Activated CD8-positive, alpha-beta memory T cell treated with anti-CD3 and anti-CD28 coated beads, Interleukin-2, amount 50 U/mL, for 4 hours (primary cell): ENCODE measurements around the gene ZNF582.

ENCODE experiments used
- DNase-seq: peaks from one replicate; pipeline ENCODE4 v3.0.0-alpha.2; 2020

Gene ZNF582

DNA sequence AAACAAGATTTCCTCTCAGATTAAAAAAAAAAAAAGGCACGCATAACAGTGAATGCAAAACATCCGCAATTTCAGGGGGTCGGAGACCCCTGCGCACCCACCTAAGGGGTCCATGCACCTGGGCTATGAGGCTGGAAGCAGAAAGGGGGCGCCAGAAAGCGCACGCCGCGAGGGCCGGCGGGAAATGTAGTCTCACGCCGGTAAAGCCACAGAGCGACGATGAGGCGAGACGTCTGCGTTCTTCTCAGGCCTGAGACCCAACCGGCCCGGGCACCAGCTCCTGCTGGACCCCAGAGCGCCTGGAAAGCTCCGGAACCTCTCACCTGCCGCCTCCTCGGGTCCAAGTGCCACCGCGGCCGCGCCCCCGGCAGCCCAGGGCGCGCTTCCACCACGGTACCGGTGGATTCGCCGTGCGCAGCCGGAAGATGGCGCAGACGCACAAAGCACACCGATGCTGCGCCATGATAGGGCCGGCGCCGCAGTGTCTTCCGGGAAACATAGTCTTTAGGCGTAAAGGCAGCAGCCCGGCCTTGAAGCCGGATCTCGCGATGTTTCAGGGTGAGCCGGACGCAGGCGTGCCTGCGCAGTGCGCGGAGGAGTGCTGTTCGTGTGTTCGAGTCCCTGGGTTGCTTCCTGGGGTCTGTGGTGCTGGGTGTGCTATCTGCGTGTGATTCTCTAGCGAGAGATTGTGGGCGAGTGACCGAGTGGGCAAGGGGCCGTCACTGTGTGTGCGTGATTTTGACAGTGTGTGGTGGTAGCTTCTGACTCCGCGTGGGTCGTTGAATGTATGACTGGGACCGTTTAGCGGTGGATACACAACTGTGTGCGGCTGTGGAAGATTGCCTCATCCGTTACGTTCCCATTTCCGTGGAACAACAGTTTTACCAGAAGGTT lies at the start of gene ZNF582:
ZNF582 (minus strand) TSS at position 416 of the 894 bp plus-strand sequence. CDS start 1,782 bp downstream, outside the sequence.
- DNase-seq: peak; percentile 90

GRCh38 chr19:56441206-56441792 lies 48.0 kb upstream of the ZNF582 start:
- DNase-seq: no peak

DNA sequence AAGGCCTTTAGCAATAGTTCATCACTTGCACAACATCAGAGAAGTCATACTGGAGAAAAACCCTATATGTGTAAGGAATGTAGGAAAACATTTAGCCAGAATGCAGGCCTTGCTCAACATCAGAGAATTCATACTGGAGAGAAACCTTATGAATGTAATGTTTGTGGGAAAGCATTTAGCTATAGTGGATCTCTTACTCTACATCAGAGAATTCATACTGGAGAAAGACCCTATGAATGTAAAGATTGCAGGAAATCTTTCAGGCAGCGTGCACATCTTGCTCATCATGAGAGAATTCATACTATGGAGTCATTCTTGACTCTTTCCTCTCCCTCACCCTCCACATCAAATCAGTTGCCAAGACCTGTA lies 30.6 kb upstream of the ZNF582 start:
- DNase-seq: no peak

DNA sequence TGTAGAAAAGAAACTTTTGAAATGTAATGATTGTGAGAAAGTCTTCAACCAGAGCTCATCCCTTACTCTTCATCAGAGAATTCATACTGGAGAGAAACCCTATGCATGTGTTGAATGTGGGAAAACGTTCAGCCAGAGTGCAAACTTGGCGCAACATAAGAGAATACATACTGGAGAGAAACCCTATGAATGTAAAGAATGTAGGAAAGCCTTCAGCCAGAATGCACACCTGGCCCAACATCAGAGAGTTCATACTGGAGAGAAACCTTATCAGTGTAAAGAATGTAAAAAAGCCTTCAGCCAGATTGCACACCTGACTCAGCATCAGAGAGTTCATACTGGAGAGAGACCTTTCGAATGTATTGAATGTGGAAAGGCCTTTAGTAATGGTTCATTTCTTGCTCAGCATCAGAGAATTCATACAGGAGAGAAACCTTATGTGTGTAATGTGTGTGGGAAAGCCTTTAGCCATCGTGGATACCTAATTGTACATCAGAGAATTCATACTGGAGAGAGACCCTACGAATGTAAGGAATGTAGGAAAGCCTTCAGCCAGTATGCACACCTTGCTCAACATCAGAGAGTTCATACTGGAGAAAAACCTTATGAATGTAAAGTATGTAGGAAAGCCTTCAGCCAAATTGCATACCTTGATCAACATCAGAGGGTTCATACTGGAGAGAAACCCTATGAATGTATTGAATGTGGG lies 30.1 kb upstream of the ZNF582 start:
- no peak for DNase-seq

DNA sequence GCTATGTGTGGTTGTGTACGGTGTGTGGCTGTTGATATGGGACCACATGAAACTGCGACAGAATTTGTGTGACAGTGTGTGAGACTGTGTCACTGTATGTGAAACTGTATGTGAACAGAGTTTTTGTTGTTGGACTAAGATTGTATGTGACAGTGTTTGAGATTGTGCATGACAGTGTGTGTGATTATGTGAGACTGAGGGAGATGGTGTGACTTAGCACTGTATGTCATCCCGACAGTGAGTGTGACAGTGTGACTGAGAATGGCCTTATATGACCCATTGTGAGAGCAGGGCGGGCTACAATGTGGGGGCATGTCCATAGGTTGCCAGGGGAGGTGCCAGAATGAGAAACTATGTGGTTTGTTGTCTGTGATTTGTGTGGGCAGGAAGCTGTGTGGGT lies 11.7 kb upstream of the ZNF582 start:
- DNase-seq: no peak

- DNase-seq: no peak
These were observed 11.3 kb upstream of the ZNF582 start for GRCh38 chr19:56404705-56405056.

DNA sequence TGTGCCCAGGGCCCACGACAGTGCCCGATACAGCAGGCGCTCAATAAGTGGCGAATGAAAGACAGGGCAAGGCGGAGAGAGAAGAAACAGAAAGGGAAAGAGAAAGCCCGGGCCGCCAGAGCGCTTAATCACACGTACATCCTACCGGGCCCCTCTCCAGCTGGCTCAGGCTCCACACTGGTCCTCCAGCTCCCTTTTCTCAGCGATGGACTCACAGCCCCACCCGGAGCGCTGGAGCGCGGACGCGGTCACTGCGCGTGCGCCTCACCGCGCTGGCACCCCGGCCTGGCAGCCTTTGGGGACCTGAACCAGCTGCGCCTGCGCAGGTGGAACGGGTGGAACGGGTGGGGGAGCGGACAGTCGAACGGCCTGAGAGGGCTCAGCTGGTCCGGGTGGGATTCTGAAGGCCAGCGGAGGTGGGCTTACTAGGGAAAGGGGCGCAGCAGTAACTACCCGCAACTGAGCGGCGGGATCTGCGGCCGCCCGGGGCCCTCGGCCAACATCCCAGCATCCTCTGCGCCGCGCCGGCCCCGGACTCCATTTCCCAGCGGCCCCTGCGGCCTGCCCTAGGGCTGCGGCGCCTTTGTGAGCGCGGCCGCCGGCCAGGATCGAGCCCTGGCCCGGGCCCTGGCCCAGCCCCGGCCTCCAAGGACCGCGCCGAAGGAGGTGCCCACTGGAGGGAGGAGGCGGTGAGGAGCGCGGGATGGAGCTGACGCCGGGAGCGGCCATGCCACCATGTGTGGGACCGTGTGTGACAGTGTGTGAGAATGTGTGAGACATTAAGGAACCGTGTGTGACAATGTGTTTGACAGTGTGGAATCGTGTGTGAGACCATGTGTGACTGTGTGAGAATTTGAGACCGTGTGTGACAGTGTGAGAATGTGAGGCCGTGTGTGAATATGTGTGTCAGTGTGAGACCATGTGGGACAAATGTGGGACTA lies 10.7 kb upstream of the ZNF582 start, which contains the start of gene ZNF583:
ZNF583 (plus strand) TSS at position 569 of the 941 bp plus-strand sequence. CDS start 2,783 bp downstream, outside the sequence.
- DNase-seq: peak; percentile 88

DNA sequence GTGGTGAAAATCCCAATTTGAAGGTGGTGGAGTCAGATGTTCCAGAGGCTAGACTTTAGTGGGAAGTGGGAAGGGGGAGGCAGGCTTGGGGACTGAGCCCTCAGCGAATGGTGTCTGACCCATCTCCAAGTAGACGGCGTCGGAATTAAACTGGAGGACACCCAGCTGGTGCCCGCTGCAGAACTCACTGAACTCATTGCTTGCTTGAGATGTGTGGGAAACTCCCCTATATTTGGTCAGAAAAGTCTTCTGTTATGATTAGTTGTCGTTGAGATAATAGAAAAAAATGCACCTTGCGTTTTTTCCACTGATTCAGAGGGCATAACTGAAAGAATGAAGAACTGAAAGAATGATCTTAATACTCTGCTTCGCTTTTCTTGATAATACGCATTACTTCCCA lies 9.9 kb upstream of the ZNF582 start:
- DNase-seq: no peak

GRCh38 chr19:56400485-56400884 lies 7.2 kb upstream of the ZNF582 start:
- DNase-seq: no peak

GRCh38 chr19:56398809-56399208 lies 5.5 kb upstream of the ZNF582 start:
- no peak for DNase-seq

GRCh38 chr19:56383826-56384605 lies 9.3 kb downstream of the ZNF582 start:
- no peak for DNase-seq

- no peak for DNase-seq
These were observed 16.0 kb downstream of the ZNF582 start for GRCh38 chr19:56377105-56377924.

GRCh38 chr19:56372281-56372680 lies 21.1 kb downstream of the ZNF582 start:
- DNase-seq: no peak

DNA sequence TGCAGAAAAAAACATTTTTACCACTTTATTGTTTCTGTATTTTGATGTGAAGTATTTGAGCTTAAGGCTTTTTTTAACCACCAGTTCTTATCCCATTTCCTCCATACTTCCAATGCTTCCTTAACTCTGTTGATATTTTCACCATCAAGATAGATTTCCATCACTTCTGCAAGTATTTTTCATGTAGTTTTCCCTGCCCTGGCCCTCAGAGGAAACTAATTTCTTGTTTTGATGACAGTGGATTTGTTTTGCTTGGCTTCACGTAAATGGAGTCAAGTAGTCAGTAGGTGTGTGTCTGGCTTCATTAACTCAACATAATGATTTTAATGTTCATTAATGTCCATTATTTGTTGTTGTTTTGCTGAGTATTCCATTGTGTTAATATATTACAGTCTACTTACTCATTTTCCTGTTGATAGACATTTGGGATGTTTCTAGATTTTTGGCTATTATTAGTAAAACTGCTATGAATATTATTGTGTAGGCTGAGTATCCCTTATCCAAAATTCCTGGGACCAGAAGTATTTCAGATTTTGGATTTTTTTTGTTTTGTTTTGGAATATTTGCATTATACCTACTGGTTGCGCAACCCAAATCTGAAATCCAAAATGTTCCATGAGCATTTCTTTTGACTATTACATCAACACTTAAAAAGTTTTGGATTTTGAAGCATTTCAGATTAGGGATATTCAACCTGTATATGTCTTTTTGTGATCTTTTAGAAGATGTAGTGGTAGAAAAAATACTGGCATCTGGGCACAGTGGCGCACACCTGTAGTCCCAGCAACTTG lies 23.3 kb downstream of the ZNF582 start:
- DNase-seq: no peak

GRCh38 chr19:56367829-56368711 lies 25.3 kb downstream of the ZNF582 start:
- peak; percentile 75 for DNase-seq

- DNase-seq: no peak
These were observed 32.5 kb downstream of the ZNF582 start for GRCh38 chr19:56360841-56361240.

- DNase-seq: no peak
These were observed 36.4 kb downstream of the ZNF582 start for GRCh38 chr19:56356944-56357343.

DNA sequence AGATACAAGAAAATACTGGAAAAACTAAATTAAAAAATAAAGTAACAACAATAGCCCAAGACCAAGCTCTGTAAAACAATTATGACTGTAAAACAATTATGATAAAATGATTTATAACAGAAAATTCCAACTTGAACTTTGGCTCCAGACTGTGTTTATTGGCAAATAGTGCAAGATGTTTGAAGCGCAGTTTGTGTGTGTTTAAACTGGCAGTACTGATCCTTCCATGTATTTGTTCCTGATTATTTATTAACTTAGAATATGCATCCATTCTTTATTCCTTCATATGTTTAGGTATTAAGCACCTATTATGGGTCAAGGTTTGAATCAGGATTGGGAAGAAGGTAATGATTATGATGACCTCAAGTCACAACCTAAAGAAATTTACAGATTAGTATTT lies 37.8 kb downstream of the ZNF582 start:
- no peak for DNase-seq

DNA sequence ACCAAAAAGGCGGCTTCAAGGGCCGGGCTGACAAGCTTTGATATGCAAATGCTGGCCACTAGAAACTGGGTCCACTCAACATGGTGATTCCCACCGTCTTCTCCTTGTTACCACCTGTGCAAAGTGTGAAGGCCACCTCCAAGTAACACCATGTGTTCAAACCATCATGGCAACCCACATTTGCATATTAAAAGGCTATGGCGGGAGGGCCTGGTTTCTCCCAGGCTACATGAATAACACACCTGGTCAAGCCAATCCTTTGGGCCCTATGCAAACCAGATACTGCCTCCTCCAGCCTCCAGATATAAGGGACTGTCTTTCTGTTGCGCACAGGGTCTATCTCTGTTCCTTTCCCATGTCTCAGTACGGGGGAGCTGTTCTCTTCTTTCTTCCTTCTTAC lies 42.1 kb downstream of the ZNF582 start:
- no peak for DNase-seq
